HepG2 (cell line): ENCODE results near the gene EIF4A3. TPM values are rescaled to one million over a fixed set of nuclear protein-coding genes. Genes with fewer than 3 reads are reported as not detected.

ENCODE experiments used
- ATAC-seq: fragments of 200-7000 bp; cut with Tn5 transposase; 3 replicates; pipeline ENCODE4 v1.9.1; 2020; ENCODE audit warnings: mild to moderate bottlenecking, moderate library complexity
- BruUV-seq: library from RNA; stranded (reverse); fragments of 400-500 nt; replicated peaks from 2 replicates; lab custom pipeline; 2021; lab: Mats Ljungman, UMichigan
- CTCF ChIA-PET: fragments of 300-600 bp; formaldehyde crosslinking; extraction: SDS; loops from one replicate; lab custom pipeline; 2021; ENCODE audit warnings: low total read pairs, inconsistent platforms, low intra/inter-chr PET ratio; lab: Yijun Ruan, JAX
- POLR2A ChIA-PET: fragments of 350-600 bp; sonication (Branson Sonifier 250); formaldehyde crosslinking; loops from one replicate; lab custom pipeline; 2020; ENCODE audit warnings: antibody characterized with exemption, inconsistent platforms; lab: Yijun Ruan, JAX
- DNase-seq: peaks from one replicate; pipeline ENCODE4 v3.0.0-alpha.2; 2015; ENCODE audit warnings: low spot score
- FAIRE-seq: peaks from 3 replicates; lab custom pipeline; 2011; peaks lifted over from hg19 to GRCh38; lab: Jason Lieb, UNC
- H2AFZ ChIP-seq: one replicate; pipeline ENCODE4 v1.6.1; 2011; ENCODE audit warnings: low read length, inconsistent platforms
- H3K27ac ChIP-seq: fragments of 300-600 bp; 3 replicates; pipeline ENCODE4 v1.8.0; 2011; ENCODE audit warnings: mixed run types, mild to moderate bottlenecking, mixed read lengths, low read length, inconsistent platforms; ENCODE audit not compliant: insufficient read depth; ENCODE audit errors: extremely low read length
- H3K27me3 ChIP-seq, 2 experiments: fragments of 200-600 bp in 1 of 2; 2 replicates in 1 of 2; 3 replicates in 1 of 2; pipeline versions ENCODE4 v1.6.0 to v1.8.0; 2011; ENCODE audit warnings: low read length in 2 of 2, mild to moderate bottlenecking in 2 of 2, moderate library complexity in 2 of 2, inconsistent platforms in 1 of 2; ENCODE audit not compliant: insufficient read depth in 2 of 2, control insufficient read depth in 1 of 2
- H3K36me3 ChIP-seq, 2 experiments: fragments of 200-600 bp in 1 of 2; replicated peaks in 1 of 2; 2 replicates in 1 of 2; 3 replicates in 1 of 2; pipeline versions ENCODE4 v1.5.1 to v1.8.0; 2011; ENCODE audit warnings: low read length in 2 of 2, inconsistent platforms in 1 of 2; ENCODE audit not compliant: insufficient read depth in 2 of 2, control insufficient read depth in 1 of 2
- H3K4me1 ChIP-seq: 2 replicates; pipeline ENCODE4 v1.5.1; 2012; ENCODE audit warnings: low read length, inconsistent platforms; ENCODE audit not compliant: insufficient read depth
- H3K4me2 ChIP-seq: 2 replicates; pipeline ENCODE4 v1.6.0; 2011; ENCODE audit warnings: low read depth, low read length, inconsistent platforms
- H3K4me3 ChIP-seq, 3 experiments: fragments of 200-600 bp in 1 of 3; sonication (generic), shearing (Covaris generic) in 1 of 3; replicated peaks in 1 of 3; 2 replicates each; pipeline ENCODE4 v1.5.1; 2011 to 2016; ENCODE audit warnings: low read length in 3 of 3, inconsistent platforms in 2 of 3, low read depth in 2 of 3, mild to moderate bottlenecking in 2 of 3, control low read depth in 1 of 3, mixed read lengths in 1 of 3; ENCODE audit not compliant: insufficient read depth in 1 of 3
- H3K79me2 ChIP-seq: one replicate; pipeline ENCODE4 v1.6.1; 2011; ENCODE audit warnings: low read length, inconsistent platforms; ENCODE audit not compliant: insufficient read depth
- H3K9ac ChIP-seq: 2 replicates; pipeline ENCODE4 v1.6.0; 2011; ENCODE audit warnings: mild to moderate bottlenecking, low read depth, low read length, inconsistent platforms; ENCODE audit not compliant: insufficient read depth
- H3K9me3 ChIP-seq: 2 replicates; pipeline ENCODE4 v1.5.1; 2012; ENCODE audit warnings: mild to moderate bottlenecking, low read length
- H4K20me1 ChIP-seq: 2 replicates; pipeline ENCODE4 v1.6.0; 2011; ENCODE audit warnings: inconsistent platforms, mild to moderate bottlenecking, low read length, moderate library complexity; ENCODE audit not compliant: insufficient read depth
- GATAD2A ChIP-seq: IDR thresholded peaks from 2 replicates; pipeline ENCODE4 v1.6.1; 2016
- MAFF ChIP-seq: IDR thresholded peaks from 2 replicates; pipeline ENCODE4 v1.6.1; 2011; ENCODE audit warnings: low read depth, low read length, improper control_type of control experiment
- MAFK ChIP-seq, 2 experiments: IDR thresholded peaks in 1 of 2; conservative IDR thresholded peaks in 1 of 2; 2 replicates each; pipeline ENCODE4 v1.6.1; 2011; ENCODE audit warnings: improper control_type of control experiment in 2 of 2, low read length in 2 of 2
- SETDB1 ChIP-seq: sonication (generic); formaldehyde crosslinking; IDR thresholded peaks from 2 replicates; pipeline ENCODE4 v1.5.1; 2020; ENCODE audit warnings: missing genetic modification reagents, mild to moderate bottlenecking, borderline replicate concordance
- ZNF556 ChIP-seq: sonication (generic); formaldehyde crosslinking; IDR thresholded peaks from 2 replicates; pipeline ENCODE4 v1.4.0; 2020; ENCODE audit warnings: mild to moderate bottlenecking, missing genetic modification reagents, borderline replicate concordance
- WGBS: methylation state at CpG from one replicate; pipeline ENCODE4 v1.1.6; 2017; ENCODE audit warnings: low lambda C conversion rate; 5-methylcytosine and 5-hydroxymethylcytosine counted together
- in situ Hi-C: cut with HindIII; loops from 2 replicates; pipeline ENCODE4 v1.10.0; 2017; ENCODE audit warnings: low pct_unique_long_range_greater_than_20kb; ENCODE audit not compliant: extremely low pct_ligation_motif_present
- intact Hi-C: fragments of 100-400 bp; cut with micrococcal nuclease; formaldehyde crosslinking; loops from one replicate; pipeline ENCODE4 v1.10.0; 2022; ENCODE audit not compliant: unreplicated experiment
- polyA plus RNA-seq, 8 experiments: library from polyadenylated mRNA; depleted of rRNA in 3 of 8; stranded (reverse) in 7 of 8; unstranded in 1 of 8; fragments of >200 nt; fragmentation: Illumina TruSeq in 4 of 8; extraction: Trizol in 4 of 8; gene quantifications; 2 replicates each; pipeline versions ENCODE4 v1.2.1 to v1.2.3, GENCODE V29; 2011 to 2016; ENCODE audit warnings: low read depth in 4 of 8, missing spikeins in 1 of 8, mixed read lengths in 1 of 8; ENCODE audit not compliant: insufficient read depth in 1 of 8
- total RNA-seq, 5 experiments: library from RNA; depleted of rRNA; stranded (reverse); fragments of >200 nt; fragmentation: Illumina TruSeq; extraction: Trizol; gene quantifications; 2 replicates each; pipeline ENCODE4 v1.2.3, GENCODE V29; 2016; ENCODE audit warnings: low read depth in 1 of 5
- TF ChIP-seq, protein P1 (sequence below): sonication (generic); formaldehyde crosslinking; IDR thresholded peaks from 2 replicates; pipeline ENCODE4 v1.4.0; 2020; ENCODE audit warnings: missing genetic modification reagents

EIF4A3 gene
- total and polyA plus RNA-seq, 2 of the 13 experiments (the other 11 are each of a cell fraction or from before 2014, with no cell fraction given), result 145 to 187 TPM

DNA sequence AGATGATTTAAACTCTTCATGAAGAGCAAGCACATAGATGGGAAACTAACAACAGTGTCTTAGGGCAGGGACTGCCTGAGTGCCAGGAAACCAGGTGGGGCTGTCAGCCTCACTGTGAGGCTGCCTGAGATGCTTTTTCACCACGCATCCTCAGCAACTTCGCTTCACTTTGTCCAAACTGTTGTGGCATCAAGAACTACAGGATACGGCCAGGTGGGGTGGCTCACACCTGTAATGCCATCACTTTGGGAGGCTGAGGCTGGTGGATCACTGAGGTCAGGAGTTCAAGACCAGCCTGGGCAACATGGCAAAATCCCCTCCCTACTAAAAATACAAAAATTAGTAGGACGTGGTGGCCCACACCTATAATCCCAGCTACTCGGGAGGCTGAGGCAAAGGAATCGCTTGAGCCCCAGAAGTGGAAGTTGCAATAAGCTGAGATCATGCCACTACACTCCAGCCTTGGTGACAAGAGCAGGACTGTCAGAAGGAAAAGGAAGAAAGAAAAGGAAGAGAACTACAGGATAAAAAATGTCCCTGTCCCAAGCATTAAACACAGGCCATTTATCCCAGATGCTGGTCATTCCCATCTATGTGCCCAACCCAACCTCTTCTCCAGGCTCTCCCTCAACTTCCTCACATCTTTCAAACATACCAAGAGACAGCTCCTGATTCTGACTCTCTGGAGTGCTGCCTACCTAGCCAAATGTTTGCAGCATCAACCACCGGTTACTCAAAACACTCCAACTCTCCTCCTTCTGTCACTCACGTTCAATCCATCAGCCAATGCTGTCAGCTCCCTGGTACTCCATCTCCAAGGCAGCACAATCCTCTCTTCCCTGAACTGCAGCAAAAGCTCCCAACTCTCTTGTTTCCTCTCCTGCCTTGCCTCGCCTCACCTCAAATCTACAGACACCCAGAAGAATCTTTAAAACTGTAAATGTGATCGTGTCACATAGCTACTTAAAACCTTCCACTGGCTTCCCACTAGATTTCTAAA lies 1.6 kb downstream of the EIF4A3 start (continued):
- TF ChIP-seq, protein P1, sequence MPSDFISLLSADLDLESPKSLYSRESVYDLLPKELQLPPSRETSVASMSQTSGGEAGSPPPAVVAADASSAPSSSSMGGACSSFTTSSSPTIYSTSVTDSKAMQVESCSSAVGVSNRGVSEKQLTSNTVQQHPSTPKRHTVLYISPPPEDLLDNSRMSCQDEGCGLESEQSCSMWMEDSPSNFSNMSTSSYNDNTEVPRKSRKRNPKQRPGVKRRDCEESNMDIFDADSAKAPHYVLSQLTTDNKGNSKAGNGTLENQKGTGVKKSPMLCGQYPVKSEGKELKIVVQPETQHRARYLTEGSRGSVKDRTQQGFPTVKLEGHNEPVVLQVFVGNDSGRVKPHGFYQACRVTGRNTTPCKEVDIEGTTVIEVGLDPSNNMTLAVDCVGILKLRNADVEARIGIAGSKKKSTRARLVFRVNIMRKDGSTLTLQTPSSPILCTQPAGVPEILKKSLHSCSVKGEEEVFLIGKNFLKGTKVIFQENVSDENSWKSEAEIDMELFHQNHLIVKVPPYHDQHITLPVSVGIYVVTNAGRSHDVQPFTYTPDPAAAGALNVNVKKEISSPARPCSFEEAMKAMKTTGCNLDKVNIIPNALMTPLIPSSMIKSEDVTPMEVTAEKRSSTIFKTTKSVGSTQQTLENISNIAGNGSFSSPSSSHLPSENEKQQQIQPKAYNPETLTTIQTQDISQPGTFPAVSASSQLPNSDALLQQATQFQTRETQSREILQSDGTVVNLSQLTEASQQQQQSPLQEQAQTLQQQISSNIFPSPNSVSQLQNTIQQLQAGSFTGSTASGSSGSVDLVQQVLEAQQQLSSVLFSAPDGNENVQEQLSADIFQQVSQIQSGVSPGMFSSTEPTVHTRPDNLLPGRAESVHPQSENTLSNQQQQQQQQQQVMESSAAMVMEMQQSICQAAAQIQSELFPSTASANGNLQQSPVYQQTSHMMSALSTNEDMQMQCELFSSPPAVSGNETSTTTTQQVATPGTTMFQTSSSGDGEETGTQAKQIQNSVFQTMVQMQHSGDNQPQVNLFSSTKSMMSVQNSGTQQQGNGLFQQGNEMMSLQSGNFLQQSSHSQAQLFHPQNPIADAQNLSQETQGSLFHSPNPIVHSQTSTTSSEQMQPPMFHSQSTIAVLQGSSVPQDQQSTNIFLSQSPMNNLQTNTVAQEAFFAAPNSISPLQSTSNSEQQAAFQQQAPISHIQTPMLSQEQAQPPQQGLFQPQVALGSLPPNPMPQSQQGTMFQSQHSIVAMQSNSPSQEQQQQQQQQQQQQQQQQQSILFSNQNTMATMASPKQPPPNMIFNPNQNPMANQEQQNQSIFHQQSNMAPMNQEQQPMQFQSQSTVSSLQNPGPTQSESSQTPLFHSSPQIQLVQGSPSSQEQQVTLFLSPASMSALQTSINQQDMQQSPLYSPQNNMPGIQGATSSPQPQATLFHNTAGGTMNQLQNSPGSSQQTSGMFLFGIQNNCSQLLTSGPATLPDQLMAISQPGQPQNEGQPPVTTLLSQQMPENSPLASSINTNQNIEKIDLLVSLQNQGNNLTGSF (CRISPR knock-in tag), result no peak
- TF ChIP-seq ZNF556 (CRISPR knock-in tag), result no peak

DNA sequence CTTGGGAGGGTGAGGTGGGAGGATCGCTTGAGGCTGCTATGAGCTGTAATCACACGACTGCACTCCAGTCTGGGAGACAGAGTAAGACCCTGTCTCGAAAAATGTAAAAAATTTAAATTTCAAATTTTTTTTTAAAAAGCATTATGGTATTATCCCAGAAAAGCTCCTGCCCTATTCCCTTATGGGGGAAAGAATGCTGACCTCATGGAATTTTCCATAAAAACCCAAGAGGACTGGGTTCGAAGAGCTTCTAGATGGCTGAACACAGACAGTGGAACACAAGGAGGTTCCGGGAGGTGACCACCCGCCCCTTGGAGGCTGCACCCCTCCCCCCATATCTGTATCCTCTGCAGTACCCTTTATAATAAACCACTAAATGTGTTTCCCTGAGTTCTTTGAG lies 4.0 kb downstream of the EIF4A3 start:
- intact Hi-C loops, result no loop called here
- CTCF ChIA-PET, result no interaction called here
- Histone ChIP-seq H3K4me3 (no peak overlapping the region), H3K4me2 (no peak overlapping the region), H3K9ac (no peak overlapping the region), H3K27me3 (no peaks in the 10 kb centered on the region; a peak in 1 of 5 replicates), H4K20me1 (peaks cover 26% of the 10 kb centered on the region), H3K9me3 (no peaks in the 10 kb centered on the region), H3K79me2 (peaks cover 43% of the 10 kb centered on the region)
- BruUV-seq, result no TSS peak
- FAIRE-seq (no peak), ATAC-seq (no peak)
- no peak for TF ChIP-seq SETDB1 (CRISPR knock-in tag)
- TF ChIP-seq MAFF, result peak; percentile 77
- TF ChIP-seq GATAD2A (CRISPR knock-in tag), result no peak
- TF ChIP-seq MAFK (conservative IDR thresholded peaks at IDR 0.05 in 1 of 2, IDR thresholded peaks at IDR 0.05 in 1 of 2; ENCODE audit: low read length in 2 of 2), result peak; percentile 74 to 88
- TF ChIP-seq, all 625 proteins: peak for 2
- Histone ChIP-seq H3K27ac (no peak overlapping the region), H2AFZ (no peak overlapping the region), H3K4me1 (peaks cover 28% of the 10 kb centered on the region), H3K36me3 (peaks cover 32 to 73% of the 10 kb centered on the region in 2 experiments)
- DNase-seq, result no peak
- 96% methylated on average over 6 of the region's 6 CpGs for WGBS
- in situ Hi-C loops, result no loop called here
- POLR2A ChIA-PET, result interaction anchor here (1.1 kb wide), 1 partner anchor 41 kb away, joined by 4 read pairs; the partner anchor contains the start of gene GAA
